ENCODE results near the gene CDH4. TPM values are rescaled to one million over a fixed set of nuclear protein-coding genes. Genes with fewer than 3 reads are reported as not detected.

The CDH4 gene
- total RNA-seq, 4 donors from 2014 or later, result 0.13 to 0.38 (median 0.21) TPM; not detected in 1

DNA sequence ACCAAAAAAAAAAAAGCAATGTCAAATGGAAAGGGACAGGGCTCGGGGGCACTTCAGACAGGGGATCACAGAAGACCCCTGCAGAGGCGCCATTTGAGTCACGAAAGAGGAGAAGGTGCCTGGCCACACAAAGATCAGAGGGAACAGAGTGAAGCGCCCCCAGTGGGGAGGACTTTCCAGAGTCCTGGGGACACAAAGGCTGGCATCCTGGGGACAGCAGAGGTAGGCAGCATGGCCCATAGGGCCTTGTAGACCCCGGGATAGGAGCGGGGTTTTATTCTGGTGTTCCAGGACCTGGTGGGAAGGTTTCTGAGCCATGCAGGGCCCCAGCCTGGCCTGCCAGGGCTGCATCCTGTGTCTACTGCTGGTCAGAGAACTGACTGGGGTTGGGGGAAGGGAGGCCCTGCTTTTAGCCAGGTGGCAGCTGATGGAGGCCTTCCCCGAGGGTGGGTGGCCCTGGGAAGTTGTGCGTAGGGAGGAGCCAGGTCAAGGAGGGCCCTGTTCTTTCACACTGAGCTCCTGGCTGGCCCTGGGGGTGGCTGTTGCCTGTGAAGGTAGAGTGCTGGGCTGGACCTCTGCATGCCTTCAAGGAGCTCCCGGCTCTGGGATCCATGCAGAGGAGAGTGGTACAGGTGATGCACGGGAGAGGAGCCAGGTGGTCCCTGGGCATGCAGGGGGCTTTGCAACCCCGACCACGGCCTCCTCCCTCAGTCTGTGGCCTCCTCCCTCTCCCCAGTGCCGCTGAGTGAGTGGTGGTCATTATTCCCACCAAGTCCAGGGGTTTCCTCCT, 117.9 kb downstream of the CDH4 start:
- H3K4me1 ChIP-seq, result no peaks in the 10 kb centered on the region
- H3K9me3 ChIP-seq, result no peaks in the 10 kb centered on the region
- DNase-seq, result no peak
- H3K36me3 ChIP-seq, result no peaks in the 10 kb centered on the region
- H3K27ac ChIP-seq, result no peak overlapping the region
- TF ChIP-seq, protein P1, sequence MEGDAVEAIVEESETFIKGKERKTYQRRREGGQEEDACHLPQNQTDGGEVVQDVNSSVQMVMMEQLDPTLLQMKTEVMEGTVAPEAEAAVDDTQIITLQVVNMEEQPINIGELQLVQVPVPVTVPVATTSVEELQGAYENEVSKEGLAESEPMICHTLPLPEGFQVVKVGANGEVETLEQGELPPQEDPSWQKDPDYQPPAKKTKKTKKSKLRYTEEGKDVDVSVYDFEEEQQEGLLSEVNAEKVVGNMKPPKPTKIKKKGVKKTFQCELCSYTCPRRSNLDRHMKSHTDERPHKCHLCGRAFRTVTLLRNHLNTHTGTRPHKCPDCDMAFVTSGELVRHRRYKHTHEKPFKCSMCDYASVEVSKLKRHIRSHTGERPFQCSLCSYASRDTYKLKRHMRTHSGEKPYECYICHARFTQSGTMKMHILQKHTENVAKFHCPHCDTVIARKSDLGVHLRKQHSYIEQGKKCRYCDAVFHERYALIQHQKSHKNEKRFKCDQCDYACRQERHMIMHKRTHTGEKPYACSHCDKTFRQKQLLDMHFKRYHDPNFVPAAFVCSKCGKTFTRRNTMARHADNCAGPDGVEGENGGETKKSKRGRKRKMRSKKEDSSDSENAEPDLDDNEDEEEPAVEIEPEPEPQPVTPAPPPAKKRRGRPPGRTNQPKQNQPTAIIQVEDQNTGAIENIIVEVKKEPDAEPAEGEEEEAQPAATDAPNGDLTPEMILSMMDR (IDR thresholded peaks at IDR 0.05), result no peak
- TF ChIP-seq POLR2A (IDR thresholded peaks at IDR 0.05), result no peak
- no peak overlapping the region for H3K4me3 ChIP-seq
- intact Hi-C loops (cut with DNase I), result no loop called here
- 65 to 80% methylated on average over 7 to 8 of the region's 13 CpGs for whole genome bisulfite sequencing, 2 donors
- H3K27me3 ChIP-seq, result peaks cover 0 to 29% (median 0%) of the 10 kb centered on the region in 4 donors

DNA sequence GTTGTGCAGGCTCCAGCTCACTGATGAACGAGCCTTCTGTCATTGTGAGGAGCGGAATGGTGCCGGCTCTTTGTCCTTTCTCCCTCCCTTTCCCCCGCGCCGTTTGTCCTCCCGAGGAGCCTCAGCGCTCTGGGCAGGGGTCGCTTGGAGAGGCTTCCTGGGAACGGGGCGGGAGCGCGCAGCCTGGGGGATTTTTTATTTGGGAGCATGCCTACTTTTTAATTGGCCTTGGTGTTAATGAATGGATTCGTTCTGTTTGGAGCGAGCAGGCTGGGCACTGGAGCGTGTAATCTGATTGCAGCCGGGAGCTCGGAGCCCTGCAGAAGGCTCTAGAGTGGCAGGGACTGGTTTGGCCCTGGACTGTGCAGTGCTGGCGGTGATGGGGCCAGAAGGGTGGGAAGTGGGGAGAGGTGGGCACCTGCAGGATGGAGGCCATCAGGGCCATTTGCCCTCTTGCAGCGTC, 118.8 kb downstream of the CDH4 start:
- TF ChIP-seq POLR2A (IDR thresholded peaks at IDR 0.05), result no peak
- TF ChIP-seq, protein P1 (IDR thresholded peaks at IDR 0.05), result no peak
- Histone ChIP-seq H3K4me1 (no peaks in the 10 kb centered on the region), H3K36me3 (no peaks in the 10 kb centered on the region), H3K9me3 (no peaks in the 10 kb centered on the region), H3K4me3 (no peak overlapping the region), H3K27me3 (peaks cover 0 to 29% (median 0%) of the 10 kb centered on the region in 4 donors), H3K27ac (no peak overlapping the region)
- no peak for DNase-seq
- intact Hi-C loops (cut with DNase I), result no loop called here
- 50 to 53% methylated on average over 9 to 10 of the region's 20 CpGs for WGBS, 2 donors

DNA sequence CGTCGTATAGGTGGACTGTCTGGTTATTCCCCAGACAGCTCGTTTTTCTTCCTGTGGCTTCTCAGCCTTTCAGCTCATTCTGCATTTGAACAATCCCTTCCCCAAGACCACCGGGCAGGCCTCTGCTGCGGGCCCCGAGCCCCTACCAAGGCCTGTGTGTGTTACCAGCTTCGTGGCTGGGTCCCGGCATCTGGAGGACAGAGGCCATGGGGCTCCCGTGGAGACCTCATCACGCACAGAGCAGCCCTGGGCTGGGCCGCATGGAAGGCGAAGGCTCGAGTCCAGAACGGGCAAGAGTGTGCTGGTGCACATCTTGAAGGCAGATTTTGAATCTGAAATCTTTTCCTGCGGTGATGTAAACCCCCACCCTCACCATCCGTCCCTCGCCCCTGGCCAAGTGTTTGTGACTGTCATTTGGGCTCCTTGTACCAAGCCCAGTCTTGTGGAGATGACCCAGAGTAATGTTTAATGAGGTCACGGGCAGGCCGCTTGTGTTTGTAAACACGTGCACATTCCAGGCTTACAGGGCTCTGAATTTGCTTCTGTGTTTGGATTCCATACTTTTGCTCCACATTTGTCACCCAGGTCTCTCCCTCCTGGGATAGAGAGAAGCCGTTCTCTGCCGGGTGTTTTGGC, 119.6 kb downstream of the CDH4 start:
- DNase-seq, result no peak

DNA sequence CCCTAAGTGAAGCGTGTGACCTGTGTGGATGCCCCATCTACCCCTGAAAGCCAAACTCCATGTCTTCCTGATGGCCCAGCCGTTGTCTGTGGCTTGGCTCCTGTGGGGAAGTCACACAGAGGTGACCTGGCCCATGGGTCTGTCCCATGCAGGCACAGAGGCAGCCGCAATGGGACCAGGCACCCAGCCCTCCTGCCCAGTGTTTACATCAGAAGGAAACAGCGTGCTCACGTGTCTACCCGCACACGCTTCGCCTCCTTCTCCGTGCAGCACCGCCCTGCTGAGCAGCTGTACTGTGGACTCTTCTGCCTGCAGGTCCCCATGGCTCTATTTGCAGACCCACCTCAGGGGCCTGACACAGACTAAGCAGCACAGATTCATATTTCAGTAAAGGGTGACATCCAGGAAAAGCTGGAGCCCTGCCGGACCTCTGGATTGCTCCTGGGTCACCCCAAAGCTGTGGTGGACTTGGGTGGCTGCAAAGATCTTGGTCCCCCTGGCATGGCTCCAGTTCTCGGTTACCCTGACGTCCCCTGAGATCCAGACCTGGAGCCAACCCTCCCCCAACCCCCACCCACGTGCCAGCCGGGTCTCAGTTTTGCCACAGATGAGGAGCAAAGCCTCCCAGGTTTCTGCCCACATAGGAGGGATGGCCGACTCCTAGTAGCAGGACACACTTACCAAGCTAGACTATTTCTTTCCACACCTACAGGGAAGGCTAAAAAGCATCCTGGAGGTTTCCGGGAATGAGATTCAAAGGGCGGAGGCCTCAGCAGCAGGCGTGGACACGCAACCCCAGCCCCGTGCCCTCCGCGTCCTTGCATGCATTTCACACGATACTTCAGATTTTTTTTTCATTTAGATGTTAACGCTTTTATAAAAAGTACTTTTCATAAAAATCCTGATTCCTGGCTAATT, 120.3 kb downstream of the CDH4 start:
- no peak for DNase-seq
- Histone ChIP-seq H3K36me3 (no peaks in the 10 kb centered on the region), H3K9me3 (no peaks in the 10 kb centered on the region), H3K4me1 (no peaks in the 10 kb centered on the region), H3K27me3 (peaks cover 0 to 24% (median 0%) of the 10 kb centered on the region in 4 donors), H3K4me3 (no peak overlapping the region), H3K27ac (no peak overlapping the region)
- 57 to 62% methylated on average over 10 to 11 of the region's 25 CpGs for WGBS, 2 donors
- intact Hi-C loops (cut with DNase I), result no loop called here
- TF ChIP-seq, protein P1 (IDR thresholded peaks at IDR 0.05), result no peak
- no peak for TF ChIP-seq POLR2A (IDR thresholded peaks at IDR 0.05)

More for the DNA sequence above, 119.6 kb downstream of the CDH4 start:
- intact Hi-C loops (cut with DNase I), result no loop called here
- Histone ChIP-seq H3K27me3 (peaks cover 0 to 27% (median 0%) of the 10 kb centered on the region in 4 donors), H3K4me3 (no peak overlapping the region), H3K27ac (no peak overlapping the region), H3K4me1 (no peaks in the 10 kb centered on the region), H3K9me3 (no peaks in the 10 kb centered on the region), H3K36me3 (no peaks in the 10 kb centered on the region)
- WGBS, 2 donors, result 56 to 76% methylated on average over 12 to 18 of the region's 22 CpGs
- TF ChIP-seq, protein P1 (IDR thresholded peaks at IDR 0.05), result no peak
- TF ChIP-seq POLR2A (IDR thresholded peaks at IDR 0.05), result no peak
